ENCODE measurements around the gene KLF17.

Gene KLF17

DNA sequence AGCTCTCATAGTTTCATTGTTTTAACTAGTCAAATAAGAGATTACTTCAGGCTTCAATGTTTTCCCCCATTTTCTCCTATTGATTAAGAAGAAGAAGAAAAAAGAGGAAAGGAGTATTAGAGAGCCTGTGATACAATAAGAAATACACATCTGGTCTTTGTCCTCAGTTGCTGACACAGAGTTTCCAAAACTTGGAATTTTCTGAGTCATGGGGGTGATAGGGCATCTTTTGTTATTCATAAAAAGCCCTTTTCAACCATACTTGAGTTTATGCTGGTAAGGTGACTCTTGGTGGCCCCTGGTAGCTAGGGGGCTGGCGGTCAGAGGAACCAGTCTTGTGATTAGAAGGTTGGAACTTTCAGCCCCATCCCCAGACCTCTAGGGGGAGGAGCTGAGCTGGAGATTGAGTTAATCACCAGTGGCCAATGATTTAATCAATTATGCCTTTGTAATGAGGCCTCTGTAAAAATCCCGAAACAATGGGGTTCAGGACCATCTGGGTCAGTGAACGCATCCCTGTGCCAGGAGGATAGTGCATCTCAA is 51.7 kb downstream of the KLF17 start:
- Histone ChIP-seq H3K79me2 (ENCODE audit: control insufficient read depth, low read length) (no peaks in the 10 kb centered on the region), H3K4me3 (ENCODE audit: low read length) (no peak overlapping the region), H3K27ac (ENCODE audit: low read depth, low read length) (no peak overlapping the region), H3F3A (ENCODE audit: control insufficient read depth, insufficient read depth) (no peaks in the 10 kb centered on the region), H3K27me3 (ENCODE audit: control insufficient read depth, low read length) (no peaks in the 10 kb centered on the region), H3K4me2 (ENCODE audit: low read length) (no peak overlapping the region), H3K9me2 (replicated peaks; ENCODE audit: control insufficient read depth, low read length) (no peaks in the 10 kb centered on the region), H3K36me3 (ENCODE audit: control insufficient read depth, low read length) (no peaks in the 10 kb centered on the region), H4K20me1 (ENCODE audit: control insufficient read depth, insufficient read depth, low read depth, low read length) (no peaks in the 10 kb centered on the region), H3K4me1 (ENCODE audit: control insufficient read depth, low read length) (no peaks in the 10 kb centered on the region), H3K9me3 (ENCODE audit: control insufficient read depth, insufficient read depth, low read length) (peaks cover 10% of the 10 kb centered on the region; the same call in 1 of the 2 replicates)
- TF ChIP-seq EZH2phosphoT487 (IDR thresholded peaks at IDR 0.05; ENCODE audit: borderline replicate concordance, low read length) = no peak
- TF ChIP-seq, protein P1, sequence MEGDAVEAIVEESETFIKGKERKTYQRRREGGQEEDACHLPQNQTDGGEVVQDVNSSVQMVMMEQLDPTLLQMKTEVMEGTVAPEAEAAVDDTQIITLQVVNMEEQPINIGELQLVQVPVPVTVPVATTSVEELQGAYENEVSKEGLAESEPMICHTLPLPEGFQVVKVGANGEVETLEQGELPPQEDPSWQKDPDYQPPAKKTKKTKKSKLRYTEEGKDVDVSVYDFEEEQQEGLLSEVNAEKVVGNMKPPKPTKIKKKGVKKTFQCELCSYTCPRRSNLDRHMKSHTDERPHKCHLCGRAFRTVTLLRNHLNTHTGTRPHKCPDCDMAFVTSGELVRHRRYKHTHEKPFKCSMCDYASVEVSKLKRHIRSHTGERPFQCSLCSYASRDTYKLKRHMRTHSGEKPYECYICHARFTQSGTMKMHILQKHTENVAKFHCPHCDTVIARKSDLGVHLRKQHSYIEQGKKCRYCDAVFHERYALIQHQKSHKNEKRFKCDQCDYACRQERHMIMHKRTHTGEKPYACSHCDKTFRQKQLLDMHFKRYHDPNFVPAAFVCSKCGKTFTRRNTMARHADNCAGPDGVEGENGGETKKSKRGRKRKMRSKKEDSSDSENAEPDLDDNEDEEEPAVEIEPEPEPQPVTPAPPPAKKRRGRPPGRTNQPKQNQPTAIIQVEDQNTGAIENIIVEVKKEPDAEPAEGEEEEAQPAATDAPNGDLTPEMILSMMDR (IDR thresholded peaks at IDR 0.05; ENCODE audit: low read depth, low read length, poor library complexity, severe bottlenecking) = no peak

DNA sequence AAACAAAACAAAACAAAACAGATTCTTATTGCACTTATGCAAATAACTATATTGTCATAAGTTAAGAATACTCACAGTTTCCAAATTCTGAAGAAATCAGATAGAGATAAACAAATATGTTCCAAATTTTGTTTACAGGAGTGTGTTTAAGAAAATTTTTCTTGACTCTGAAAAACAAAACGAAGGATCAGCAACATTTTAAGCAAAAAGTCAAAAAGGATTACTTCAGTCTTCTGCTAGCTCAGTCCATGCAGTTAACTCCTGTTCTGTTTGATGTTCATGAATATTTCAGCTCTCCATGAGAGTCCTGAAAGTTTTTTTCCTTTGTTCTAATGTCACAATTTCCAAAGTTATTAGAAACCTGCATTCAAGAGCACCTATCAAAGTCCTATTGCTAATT is 56.0 kb downstream of the KLF17 start:
- H3K4me2 ChIP-seq (ENCODE audit: low read length) = no peak overlapping the region
- no peaks in the 10 kb centered on the region for H3K4me1 ChIP-seq (ENCODE audit: control insufficient read depth, low read length)
- peaks cover 10% of the 10 kb centered on the region; the same call in 1 of the 2 replicates for H3K9me3 ChIP-seq (ENCODE audit: control insufficient read depth, insufficient read depth, low read length)
- no peaks in the 10 kb centered on the region for H3F3A ChIP-seq (ENCODE audit: control insufficient read depth, insufficient read depth)
- H3K9me2 ChIP-seq (replicated peaks; ENCODE audit: control insufficient read depth, low read length) = no peaks in the 10 kb centered on the region
- H3K36me3 ChIP-seq (ENCODE audit: control insufficient read depth, low read length) = no peaks in the 10 kb centered on the region
- H3K79me2 ChIP-seq (ENCODE audit: control insufficient read depth, low read length) = no peaks in the 10 kb centered on the region
- no peaks in the 10 kb centered on the region for H4K20me1 ChIP-seq (ENCODE audit: control insufficient read depth, insufficient read depth, low read depth, low read length)
- no peak overlapping the region for H3K27ac ChIP-seq (ENCODE audit: low read depth, low read length)
- H3K27me3 ChIP-seq (ENCODE audit: control insufficient read depth, low read length) = no peaks in the 10 kb centered on the region
- no peak for TF ChIP-seq EZH2phosphoT487 (IDR thresholded peaks at IDR 0.05; ENCODE audit: borderline replicate concordance, low read length)
- TF ChIP-seq, protein P1 (IDR thresholded peaks at IDR 0.05; ENCODE audit: low read depth, low read length, poor library complexity, severe bottlenecking) = no peak
- H3K4me3 ChIP-seq (ENCODE audit: low read length) = no peak overlapping the region
